Measurements from ENCODE around the gene ZBTB40.

ZBTB40 gene

GRCh38 chr1:22451702-22452480 is at the start of gene ZBTB40:
Gene ZBTB40, plus strand, starts transcription at chr1:22451851. Its CDS starts 38,098 bp downstream, at chr1:22489949.
- peak; percentile 98 for DNase-seq

- peak; percentile 37 for DNase-seq
Observed at GRCh38 chr1:22402356-22403053, 49.1 kb upstream of the ZBTB40 start.

GRCh38 chr1:22404486-22404885 is 47.2 kb upstream of the ZBTB40 start:
- no peak for DNase-seq

- peak; percentile 76 for DNase-seq
Observed at GRCh38 chr1:22406722-22407495, 44.7 kb upstream of the ZBTB40 start.

DNA sequence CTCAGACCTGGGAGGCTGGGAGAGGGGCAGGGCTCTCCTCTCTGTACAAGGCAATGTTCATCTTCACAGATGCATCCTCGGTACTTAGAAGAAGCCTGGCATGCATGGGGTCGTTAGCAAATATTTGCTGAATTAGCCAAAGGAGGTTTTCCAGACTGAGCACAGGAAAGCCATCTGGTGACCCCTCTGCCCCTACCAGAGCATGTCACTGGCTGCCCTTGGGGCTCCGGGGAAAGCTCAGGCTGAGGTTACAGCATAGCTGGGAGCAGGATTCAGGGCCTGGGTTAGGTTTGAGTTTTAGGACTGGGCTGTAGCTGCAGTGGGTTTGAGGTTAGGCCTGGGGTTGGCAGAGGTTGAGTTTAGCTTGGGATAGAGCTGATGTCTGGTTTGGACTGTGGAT is 43.4 kb upstream of the ZBTB40 start:
- DNase-seq, result no peak

GRCh38 chr1:22410401-22410800 is 41.2 kb upstream of the ZBTB40 start:
- DNase-seq, result no peak

DNA sequence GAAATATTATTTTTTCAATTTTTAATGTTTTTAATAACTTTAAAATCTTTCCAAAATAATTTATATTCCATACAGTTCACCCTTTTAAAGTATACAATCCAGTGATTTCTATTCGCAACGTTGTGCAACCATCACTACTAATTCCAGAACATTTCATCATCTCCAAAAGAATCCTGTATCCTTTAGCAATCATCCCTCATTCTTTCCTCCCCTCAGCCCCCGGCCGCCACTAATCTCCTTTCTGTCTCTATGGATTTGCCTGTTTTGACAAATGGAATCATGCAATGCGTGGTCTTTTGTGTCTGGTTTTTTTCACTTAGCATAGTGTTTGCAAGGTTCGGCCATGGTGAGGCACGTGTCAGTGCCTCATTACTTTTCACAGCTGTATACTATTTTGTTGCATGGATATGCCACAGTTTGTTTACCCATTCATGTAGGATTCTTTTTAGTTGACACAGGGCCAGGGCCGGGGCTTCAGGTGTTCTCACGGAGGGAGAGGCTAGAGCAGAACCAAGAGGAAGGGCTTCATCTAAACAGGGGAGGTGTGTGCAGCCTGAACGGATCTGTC is 40.6 kb upstream of the ZBTB40 start:
- DNase-seq, result peak; percentile 52

DNA sequence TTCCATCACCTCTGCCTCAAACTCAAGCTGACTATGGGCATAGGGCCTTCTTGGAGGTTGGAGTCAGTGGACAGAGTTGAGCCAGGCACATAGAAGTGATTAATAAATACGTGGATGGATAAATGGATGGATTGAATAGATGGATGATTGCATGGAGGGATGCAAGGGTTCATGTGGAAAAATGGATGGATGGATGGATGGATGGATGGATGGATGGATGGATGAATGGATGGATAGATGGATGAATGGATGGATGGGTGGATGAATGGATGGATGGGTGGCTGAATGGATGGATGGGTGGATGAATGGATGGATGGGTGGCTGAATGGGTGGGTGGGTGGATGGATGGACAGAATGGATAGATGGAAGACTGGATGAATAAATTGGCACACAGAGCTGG is 40.1 kb upstream of the ZBTB40 start:
- no peak for DNase-seq

DNA sequence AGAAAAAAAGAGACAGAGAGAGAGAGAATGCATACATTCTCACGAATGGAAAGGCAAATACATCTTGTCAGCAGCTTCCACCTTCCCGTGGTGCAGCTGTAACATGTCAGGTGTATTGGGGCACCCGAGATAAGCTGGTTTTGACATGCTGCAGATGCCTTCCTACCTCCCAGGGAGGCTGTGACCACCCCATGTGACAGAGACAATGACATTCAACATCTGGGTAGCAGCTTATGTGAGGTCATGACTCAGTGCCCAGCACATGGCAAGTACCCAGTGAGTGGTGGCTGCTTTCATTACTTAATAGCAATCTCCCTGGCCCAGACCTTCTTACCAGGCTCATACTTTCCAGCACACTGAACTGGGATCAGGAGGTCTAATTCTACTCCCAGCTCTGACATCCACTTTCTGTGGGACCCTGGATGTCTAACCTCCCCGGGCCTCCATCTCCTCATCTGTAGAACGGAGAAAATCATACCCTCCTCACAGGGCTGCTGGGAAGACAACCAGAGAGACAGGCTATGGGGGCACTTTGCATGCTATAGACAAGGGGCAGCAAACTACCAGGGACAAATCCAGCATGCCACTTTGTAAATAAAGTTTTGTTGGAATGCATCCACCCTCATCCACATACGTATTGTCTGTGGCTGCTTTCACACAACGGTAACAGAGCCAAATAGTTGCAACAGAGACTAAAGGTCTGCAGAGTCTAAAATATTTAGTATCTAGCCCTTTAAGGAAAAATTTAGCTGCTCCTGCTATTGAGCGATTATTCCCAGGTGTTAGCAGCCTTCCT is 38.5 kb upstream of the ZBTB40 start:
- peak; percentile 29 for DNase-seq

GRCh38 chr1:22413799-22414198 is 37.9 kb upstream of the ZBTB40 start:
- no peak for DNase-seq

DNA sequence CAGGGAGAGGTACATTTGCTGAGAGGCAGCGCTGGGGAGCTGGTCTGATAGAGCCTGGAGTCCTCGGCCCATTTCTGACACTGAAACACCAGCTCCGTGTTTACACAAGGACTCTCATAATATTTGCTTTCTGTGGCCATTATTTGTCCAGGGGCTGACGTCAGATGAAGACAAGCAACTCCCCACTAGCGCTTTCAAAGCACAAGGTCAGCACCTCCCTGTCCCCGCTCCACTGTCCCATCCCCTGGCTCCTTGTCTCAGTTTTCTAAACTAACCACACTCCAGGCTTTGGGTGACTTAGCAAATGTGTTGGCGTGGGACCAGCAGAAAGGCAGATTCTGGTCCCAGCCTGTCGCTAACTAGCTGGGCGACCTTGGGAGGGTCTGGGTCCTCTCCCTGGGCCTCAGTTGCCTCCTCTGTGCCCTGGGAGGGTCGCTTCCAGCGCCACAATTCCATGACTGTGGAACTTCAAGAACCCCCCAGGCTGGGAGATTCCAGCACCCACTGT is 37.4 kb upstream of the ZBTB40 start:
- no peak for DNase-seq

DNA sequence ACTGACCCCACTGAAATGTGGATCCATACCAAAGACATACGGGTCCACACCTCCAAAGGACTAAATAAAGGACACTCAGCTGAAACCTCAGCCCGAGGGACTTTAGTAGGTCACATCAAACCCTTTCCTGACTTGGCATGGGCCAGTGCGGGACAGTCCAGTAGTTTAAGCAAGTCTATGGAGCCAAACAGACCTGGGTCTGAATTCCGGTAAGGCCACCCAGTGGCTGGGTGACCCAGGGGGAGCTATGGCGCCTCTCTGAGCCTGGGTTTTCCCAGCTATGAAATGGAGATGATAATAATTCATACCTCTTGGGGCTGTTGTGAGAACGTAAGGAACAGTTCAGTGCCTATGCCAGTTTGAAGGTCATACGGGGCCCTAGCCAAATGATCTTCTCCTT is 36.2 kb upstream of the ZBTB40 start:
- no peak for DNase-seq

- DNase-seq, result peak; percentile 69
Observed at GRCh38 chr1:22416555-22417454, 34.8 kb upstream of the ZBTB40 start.

DNA sequence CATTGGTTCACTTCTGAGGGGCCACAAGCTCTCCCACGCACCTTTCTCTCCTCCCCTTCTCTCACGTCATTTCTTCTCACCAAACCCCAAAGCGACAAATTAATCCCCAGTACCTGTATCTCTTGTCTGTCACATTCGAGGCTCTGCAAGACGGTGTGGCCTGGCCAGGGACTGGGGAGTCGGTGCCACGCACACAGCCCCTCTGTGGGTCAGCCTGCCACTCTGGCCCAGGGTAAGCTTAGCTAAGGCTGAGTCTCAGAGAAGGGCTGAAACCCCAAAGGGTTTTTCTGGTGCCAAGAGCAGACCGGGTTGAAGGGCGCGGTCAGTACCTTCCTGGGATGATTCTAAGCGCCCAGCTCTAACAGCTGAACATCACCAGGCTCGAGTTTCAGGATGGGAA is 34.2 kb upstream of the ZBTB40 start:
- DNase-seq, result no peak

- no peak for DNase-seq
Observed at GRCh38 chr1:22418312-22418711, 33.3 kb upstream of the ZBTB40 start.

DNA sequence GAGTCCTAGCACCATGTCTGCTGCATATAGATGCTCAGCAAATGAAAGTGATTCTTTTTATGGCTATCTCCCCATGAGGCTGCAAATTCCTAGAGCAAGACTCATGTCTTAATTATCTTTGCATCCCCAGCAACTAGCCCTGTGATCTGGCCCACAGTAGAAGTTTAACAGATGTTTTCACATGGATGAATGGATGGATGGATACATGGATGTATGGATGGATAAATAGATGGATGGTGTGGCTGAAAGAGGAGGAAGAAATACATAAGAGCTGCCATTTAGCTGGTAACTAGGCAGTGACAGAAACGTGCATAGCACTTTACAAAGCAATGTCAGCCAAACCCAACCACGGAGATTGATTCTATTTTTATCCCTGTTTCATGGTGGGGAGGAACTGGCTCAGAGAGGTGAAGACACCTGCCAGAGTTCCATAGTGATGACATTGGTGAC is 32.7 kb upstream of the ZBTB40 start:
- DNase-seq, result peak; percentile 79

DNA sequence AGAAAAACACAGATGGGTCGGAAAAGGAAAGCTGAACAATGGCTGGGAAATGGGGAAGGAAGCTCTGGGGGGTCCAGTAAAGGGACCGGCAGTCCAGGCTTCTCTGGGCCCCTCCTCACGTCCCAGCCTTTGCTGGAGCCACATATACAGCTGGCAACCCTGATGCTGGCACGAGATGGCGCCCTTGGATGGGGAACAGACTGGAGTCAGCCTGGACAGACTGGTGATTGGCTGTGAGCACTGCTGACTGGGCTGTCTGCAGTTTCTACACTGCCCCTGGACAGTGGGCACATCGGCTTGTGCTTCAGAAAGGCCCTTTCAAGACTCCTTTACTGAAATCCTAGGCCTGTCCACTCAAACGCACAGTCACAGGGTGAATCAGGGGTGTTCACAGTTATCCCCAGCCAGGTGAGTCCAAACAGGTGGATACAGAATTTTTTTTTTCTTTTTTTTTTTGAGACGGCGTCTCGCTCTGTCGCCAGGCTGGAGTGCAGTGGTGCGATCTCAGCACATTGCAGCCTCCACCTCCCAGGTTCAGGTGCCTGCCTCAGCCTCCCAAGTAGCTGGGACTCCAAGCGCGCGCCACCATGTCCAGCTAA is 31.1 kb upstream of the ZBTB40 start:
- DNase-seq, result peak; percentile 67

GRCh38 chr1:22426781-22427180 is 24.9 kb upstream of the ZBTB40 start:
- no peak for DNase-seq

- DNase-seq, result peak; percentile 41
Observed at GRCh38 chr1:22428672-22429071, 23.0 kb upstream of the ZBTB40 start.

DNA sequence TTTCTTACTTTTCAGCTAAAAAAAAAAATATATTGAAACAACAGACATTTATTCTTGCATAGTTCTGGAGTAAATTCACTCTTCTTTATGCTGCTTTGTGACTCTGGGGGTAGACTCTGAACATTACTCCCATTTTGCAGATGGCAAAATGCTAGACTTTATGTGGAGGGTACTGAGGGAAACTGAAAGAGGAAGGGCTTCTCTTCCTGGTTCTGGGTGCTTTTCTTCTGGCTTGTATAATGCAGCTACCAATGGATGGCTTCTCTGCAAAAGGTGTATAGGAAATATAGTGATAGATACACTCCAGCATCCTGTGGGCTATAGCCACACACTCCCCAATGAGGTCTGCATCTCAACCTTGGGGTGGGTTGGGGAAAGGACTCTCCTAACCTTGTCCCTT is 19.7 kb upstream of the ZBTB40 start:
- DNase-seq, result no peak

DNA sequence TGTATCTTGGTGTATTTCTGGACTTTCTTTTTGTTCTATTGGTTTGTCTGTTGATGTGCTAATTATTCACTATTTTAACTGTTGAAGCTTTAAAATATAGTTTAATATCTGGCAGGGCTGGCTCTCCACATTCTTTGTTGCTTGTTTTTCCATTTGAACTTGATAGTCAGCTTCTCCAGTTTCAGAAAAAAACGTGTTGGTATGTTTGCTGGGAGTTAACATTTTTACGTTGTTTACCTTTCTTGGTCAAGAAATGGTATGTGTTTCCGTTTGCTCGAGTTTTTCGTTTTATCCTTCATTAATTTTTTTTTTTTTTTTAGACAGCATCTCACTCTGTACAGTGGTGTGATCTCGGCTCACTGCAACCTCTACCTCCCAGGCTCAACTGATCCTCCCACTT is 16.9 kb upstream of the ZBTB40 start:
- no peak for DNase-seq

Data from fibroblast of skin of right biceps (primary cell).